ENCODE data around the gene TMEM203. TPM values are rescaled to one million over a fixed set of nuclear protein-coding genes. Genes with fewer than 3 reads are reported as not detected.

Gene TMEM203
- total RNA-seq, 1 donor from 2014 or later = 36.5 TPM

DNA sequence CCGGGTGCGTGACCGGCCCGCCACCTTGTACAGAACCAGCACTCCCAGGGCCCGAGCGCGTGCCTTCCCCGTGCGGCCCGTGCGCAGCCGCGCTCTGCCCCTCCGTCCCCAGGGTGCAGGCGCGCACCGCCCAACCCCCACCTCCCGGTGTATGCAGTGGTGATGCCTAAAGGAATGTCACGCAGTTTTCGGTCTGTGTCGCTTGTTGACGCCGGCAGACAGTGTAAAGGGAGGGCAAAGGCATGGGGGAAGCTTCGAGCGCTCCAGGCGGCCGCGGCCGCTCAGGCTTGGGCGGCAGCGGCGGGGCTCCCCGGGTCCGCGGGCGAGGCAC lies 36.9 kb downstream of the TMEM203 start:
- H3K4me3 Mint-ChIP-seq (ENCODE audit: unreplicated experiment) = peak overlapping the region; percentile 64
- H3K27ac Mint-ChIP-seq (ENCODE audit: unreplicated experiment) = no peak overlapping the region
- no peaks in the 10 kb centered on the region for H3K36me3 Mint-ChIP-seq (ENCODE audit: unreplicated experiment)
- H3K27me3 Mint-ChIP-seq (ENCODE audit: unreplicated experiment) = peaks cover 10% of the 10 kb centered on the region
- no peaks in the 10 kb centered on the region for H3K4me1 Mint-ChIP-seq (ENCODE audit: low read depth, unreplicated experiment)
- peaks cover 3% of the 10 kb centered on the region for H3K9me3 Mint-ChIP-seq (ENCODE audit: unreplicated experiment)
- TF ChIP-seq, protein P1, sequence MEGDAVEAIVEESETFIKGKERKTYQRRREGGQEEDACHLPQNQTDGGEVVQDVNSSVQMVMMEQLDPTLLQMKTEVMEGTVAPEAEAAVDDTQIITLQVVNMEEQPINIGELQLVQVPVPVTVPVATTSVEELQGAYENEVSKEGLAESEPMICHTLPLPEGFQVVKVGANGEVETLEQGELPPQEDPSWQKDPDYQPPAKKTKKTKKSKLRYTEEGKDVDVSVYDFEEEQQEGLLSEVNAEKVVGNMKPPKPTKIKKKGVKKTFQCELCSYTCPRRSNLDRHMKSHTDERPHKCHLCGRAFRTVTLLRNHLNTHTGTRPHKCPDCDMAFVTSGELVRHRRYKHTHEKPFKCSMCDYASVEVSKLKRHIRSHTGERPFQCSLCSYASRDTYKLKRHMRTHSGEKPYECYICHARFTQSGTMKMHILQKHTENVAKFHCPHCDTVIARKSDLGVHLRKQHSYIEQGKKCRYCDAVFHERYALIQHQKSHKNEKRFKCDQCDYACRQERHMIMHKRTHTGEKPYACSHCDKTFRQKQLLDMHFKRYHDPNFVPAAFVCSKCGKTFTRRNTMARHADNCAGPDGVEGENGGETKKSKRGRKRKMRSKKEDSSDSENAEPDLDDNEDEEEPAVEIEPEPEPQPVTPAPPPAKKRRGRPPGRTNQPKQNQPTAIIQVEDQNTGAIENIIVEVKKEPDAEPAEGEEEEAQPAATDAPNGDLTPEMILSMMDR (IDR thresholded peaks at IDR 0.05; ENCODE audit: partially characterized antibody, unreplicated experiment) = no peak
- DNase-seq = no peak

DNA sequence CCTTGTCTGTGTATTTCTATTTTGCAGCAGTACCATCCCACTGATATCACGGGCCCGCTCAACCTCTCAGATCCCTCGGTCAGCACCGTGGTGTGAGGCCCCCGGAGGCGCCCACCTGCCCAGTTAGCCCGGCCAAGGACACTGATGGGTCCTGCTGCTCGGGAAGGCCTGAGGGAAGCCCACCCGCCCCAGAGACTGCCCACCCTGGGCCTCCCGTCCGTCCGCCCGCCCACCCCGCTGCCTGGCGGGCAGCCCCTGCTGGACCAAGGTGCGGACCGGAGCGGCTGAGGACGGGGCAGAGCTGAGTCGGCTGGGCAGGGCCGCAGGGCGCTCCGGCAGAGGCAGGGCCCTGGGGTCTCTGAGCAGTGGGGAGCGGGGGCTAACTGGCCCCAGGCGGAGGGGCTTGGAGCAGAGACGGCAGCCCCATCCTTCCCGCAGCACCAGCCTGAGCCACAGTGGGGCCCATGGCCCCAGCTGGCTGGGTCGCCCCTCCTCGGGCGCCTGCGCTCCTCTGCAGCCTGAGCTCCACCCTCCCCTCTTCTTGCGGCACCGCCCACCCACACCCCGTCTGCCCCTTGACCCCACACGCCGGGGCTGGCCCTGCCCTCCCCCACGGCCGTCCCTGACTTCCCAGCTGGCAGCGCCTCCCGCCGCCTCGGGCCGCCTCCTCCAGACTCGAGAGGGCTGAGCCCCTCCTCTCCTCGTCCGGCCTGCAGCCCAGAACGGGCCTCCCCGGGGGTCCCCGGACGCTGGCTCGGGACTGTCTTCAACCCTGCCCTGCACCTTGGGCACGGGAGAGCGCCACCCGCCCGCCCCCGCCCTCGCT lies 37.5 kb downstream of the TMEM203 start:
- Mint-ChIP-seq H3K4me3 (ENCODE audit: unreplicated experiment) (peak overlapping the region; percentile 71), H3K36me3 (ENCODE audit: unreplicated experiment) (no peaks in the 10 kb centered on the region), H3K4me1 (ENCODE audit: low read depth, unreplicated experiment) (no peaks in the 10 kb centered on the region), H3K27me3 (ENCODE audit: unreplicated experiment) (peaks cover 15% of the 10 kb centered on the region), H3K27ac (ENCODE audit: unreplicated experiment) (no peak overlapping the region), H3K9me3 (ENCODE audit: unreplicated experiment) (peaks cover 5% of the 10 kb centered on the region)
- TF ChIP-seq, protein P1 (IDR thresholded peaks at IDR 0.05; ENCODE audit: partially characterized antibody, unreplicated experiment) = no peak
- DNase-seq = peak; percentile 74

DNA sequence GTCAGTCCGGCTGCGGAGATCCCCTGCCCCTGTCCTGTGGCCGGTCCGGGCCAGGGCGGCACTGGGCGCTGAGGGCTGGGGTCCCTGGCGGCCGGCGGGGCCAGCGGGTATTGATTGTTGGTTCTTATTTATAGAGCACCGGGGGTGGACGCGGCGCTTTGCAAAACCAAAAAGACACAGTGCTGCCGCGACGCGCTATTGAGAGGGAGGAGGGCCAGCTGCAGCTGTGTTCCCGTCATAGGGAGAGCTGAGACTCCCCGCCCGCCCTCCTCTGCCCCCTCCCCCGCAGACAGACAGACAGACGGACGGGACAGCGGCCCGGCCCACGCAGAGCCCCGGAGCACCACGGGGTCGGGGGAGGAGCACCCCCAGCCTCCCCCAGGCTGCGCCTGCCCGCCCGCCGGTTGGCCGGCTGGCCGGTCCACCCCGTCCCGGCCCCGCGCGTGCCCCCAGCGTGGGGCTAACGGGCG lies 38.1 kb downstream of the TMEM203 start:
- DNase-seq = no peak
- Mint-ChIP-seq H3K9me3 (ENCODE audit: unreplicated experiment) (peaks cover 5% of the 10 kb centered on the region), H3K27me3 (ENCODE audit: unreplicated experiment) (peaks cover 15% of the 10 kb centered on the region), H3K4me3 (ENCODE audit: unreplicated experiment) (no peak overlapping the region), H3K27ac (ENCODE audit: unreplicated experiment) (no peak overlapping the region), H3K4me1 (ENCODE audit: low read depth, unreplicated experiment) (no peaks in the 10 kb centered on the region), H3K36me3 (ENCODE audit: unreplicated experiment) (no peaks in the 10 kb centered on the region)
- TF ChIP-seq, protein P1 (IDR thresholded peaks at IDR 0.05; ENCODE audit: partially characterized antibody, unreplicated experiment) = no peak

DNA sequence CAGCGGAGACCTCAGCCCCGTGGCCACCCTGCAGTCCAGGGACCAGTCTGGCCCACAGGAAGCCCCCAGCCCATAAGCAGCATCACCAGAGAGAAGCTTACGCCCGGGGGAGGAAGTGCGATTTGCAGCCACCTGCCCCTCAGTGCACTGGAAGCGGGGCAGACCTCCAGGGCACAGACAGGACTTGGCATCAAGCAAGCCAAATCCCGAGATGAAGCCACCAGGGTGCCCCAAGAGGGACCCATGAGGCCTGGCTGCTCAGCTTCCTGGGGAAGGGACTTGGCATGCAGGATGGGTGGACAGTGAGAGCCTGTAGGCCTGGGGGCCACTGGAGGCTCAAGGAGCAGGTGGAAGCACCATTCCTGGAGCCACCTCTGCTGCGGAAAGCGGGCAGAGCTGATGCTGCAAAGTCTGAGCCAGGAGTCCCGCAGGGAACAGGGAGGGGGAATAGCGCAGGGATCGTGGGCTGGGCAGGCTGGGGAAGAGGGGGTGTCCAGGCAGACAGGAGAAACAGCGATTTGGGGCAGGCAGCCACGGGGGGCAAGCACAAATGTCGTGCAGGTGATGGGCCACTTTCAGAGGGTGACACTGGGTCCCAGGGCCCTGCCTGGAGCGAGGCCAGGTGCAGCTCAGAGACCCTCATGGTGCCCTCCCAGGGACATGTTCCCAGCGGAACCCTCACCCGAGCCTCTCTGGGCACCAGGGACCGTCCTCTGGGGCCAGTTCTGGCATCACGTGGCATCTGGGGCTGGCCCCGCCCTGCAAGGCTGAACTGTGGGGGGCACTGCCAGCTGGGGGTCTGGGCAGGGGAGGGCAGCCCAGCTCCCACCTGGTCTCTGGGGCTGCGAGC lies 38.8 kb downstream of the TMEM203 start:
- Mint-ChIP-seq H3K36me3 (ENCODE audit: unreplicated experiment) (no peaks in the 10 kb centered on the region), H3K27me3 (ENCODE audit: unreplicated experiment) (peaks cover 17% of the 10 kb centered on the region), H3K4me3 (ENCODE audit: unreplicated experiment) (no peak overlapping the region), H3K4me1 (ENCODE audit: low read depth, unreplicated experiment) (no peaks in the 10 kb centered on the region), H3K27ac (ENCODE audit: unreplicated experiment) (no peak overlapping the region), H3K9me3 (ENCODE audit: unreplicated experiment) (peaks cover 5% of the 10 kb centered on the region)
- DNase-seq = no peak
- TF ChIP-seq, protein P1 (IDR thresholded peaks at IDR 0.05; ENCODE audit: partially characterized antibody, unreplicated experiment) = no peak

Data from glutamatergic neuron (in vitro differentiated cells).